Liver (tissue), 9 donors: Measurements from ENCODE around the gene NUP214. TPM values are rescaled to one million over a fixed set of nuclear protein-coding genes. Genes with fewer than 3 reads are reported as not detected.

Source experiments
- DNase-seq: peaks from one replicate; pipeline ENCODE4 v3.0.0-alpha.2; 2017; ENCODE audit warnings: low spot score
- H3K27ac ChIP-seq, 2 donors: one replicate each; pipeline ENCODE4 v1.7.0; 2013; ENCODE audit warnings: inconsistent platforms in 2 of 2, low read length in 2 of 2, control low read depth in 1 of 2, low read depth in 1 of 2, mild to moderate bottlenecking in 1 of 2
- H3K27me3 ChIP-seq, 4 donors: one replicate each; pipeline versions ENCODE4 v1.6.1 to v1.7.0; 2013; ENCODE audit warnings: low read length in 3 of 4, inconsistent platforms in 1 of 4, mild to moderate bottlenecking in 1 of 4, moderate library complexity in 1 of 4; ENCODE audit not compliant: control insufficient read depth in 4 of 4, insufficient read depth in 4 of 4
- H3K36me3 ChIP-seq, 4 donors: one replicate each; pipeline versions ENCODE4 v1.6.1 to v1.7.0; 2013; ENCODE audit warnings: low read length in 3 of 4, mild to moderate bottlenecking in 3 of 4, low read depth in 1 of 4, moderate library complexity in 1 of 4; ENCODE audit not compliant: control insufficient read depth in 4 of 4, insufficient read depth in 3 of 4
- H3K4me1 ChIP-seq, 4 donors: one replicate each; pipeline versions ENCODE4 v1.6.1 to v1.7.0; 2013; ENCODE audit warnings: low read length in 3 of 4, mild to moderate bottlenecking in 3 of 4, moderate library complexity in 1 of 4; ENCODE audit not compliant: control insufficient read depth in 4 of 4, insufficient read depth in 4 of 4
- H3K4me3 ChIP-seq, 3 donors: one replicate each; pipeline versions ENCODE4 v1.6.1 to v1.7.0; 2013; ENCODE audit warnings: low read length in 3 of 3, control low read depth in 1 of 3, low read depth in 1 of 3, mild to moderate bottlenecking in 1 of 3
- H3K9ac ChIP-seq, 2 donors: one replicate each; pipeline ENCODE4 v1.7.0; 2013; ENCODE audit warnings: low read length in 2 of 2, mild to moderate bottlenecking in 2 of 2, moderate library complexity in 2 of 2, control low read depth in 1 of 2, low read depth in 1 of 2
- H3K9me3 ChIP-seq, 4 donors: one replicate each; pipeline versions ENCODE4 v1.6.1 to v1.7.0; 2013; ENCODE audit warnings: low read length in 3 of 4; ENCODE audit not compliant: control insufficient read depth in 4 of 4
- ATF3 ChIP-seq: IDR thresholded peaks from 2 replicates; pipeline ENCODE4 v1.6.1; 2016; ENCODE audit warnings: antibody characterized with exemption
- EGR1 ChIP-seq, 2 donors: IDR thresholded peaks; 2 replicates each; pipeline ENCODE4 v1.6.1; 2016 to 2018; ENCODE audit warnings: antibody characterized with exemption in 2 of 2, low read depth in 2 of 2
- FOXA1 ChIP-seq: IDR thresholded peaks from 2 replicates; pipeline ENCODE4 v1.6.1; 2016; ENCODE audit warnings: antibody characterized with exemption
- FOXA2 ChIP-seq: IDR thresholded peaks from 2 replicates; pipeline ENCODE4 v1.6.1; 2016; ENCODE audit warnings: antibody characterized with exemption
- GABPA ChIP-seq, 2 donors: IDR thresholded peaks in 1 of 2; conservative IDR thresholded peaks in 1 of 2; 2 replicates each; pipeline ENCODE4 v1.6.1; 2016; ENCODE audit warnings: antibody characterized with exemption in 2 of 2, mild to moderate bottlenecking in 1 of 2, moderate library complexity in 1 of 2
- HNF4A ChIP-seq, 2 donors: conservative IDR thresholded peaks; 2 replicates each; pipeline ENCODE4 v1.6.1; 2016; ENCODE audit warnings: antibody characterized with exemption in 2 of 2, mild to moderate bottlenecking in 2 of 2
- HNF4G ChIP-seq: IDR thresholded peaks from 2 replicates; pipeline ENCODE4 v1.6.1; 2016; ENCODE audit warnings: antibody characterized with exemption
- JUND ChIP-seq, 2 donors: IDR thresholded peaks; 2 replicates each; pipeline ENCODE4 v1.6.1; 2016; ENCODE audit warnings: antibody characterized with exemption in 2 of 2
- NR2F2 ChIP-seq: IDR thresholded peaks from 2 replicates; pipeline ENCODE4 v1.6.1; 2016; ENCODE audit warnings: antibody characterized with exemption
- RAD21 ChIP-seq, 2 donors: IDR thresholded peaks; 2 replicates each; pipeline ENCODE4 v1.6.1; 2016; ENCODE audit warnings: antibody characterized with exemption in 2 of 2, mild to moderate bottlenecking in 2 of 2
- REST ChIP-seq: IDR thresholded peaks from 2 replicates; pipeline ENCODE4 v1.6.1; 2016; ENCODE audit warnings: antibody characterized with exemption, mild to moderate bottlenecking
- RXRA ChIP-seq, 2 donors: IDR thresholded peaks; 2 replicates each; pipeline ENCODE4 v1.6.1; 2017 to 2018; ENCODE audit warnings: antibody characterized with exemption in 2 of 2, mild to moderate bottlenecking in 1 of 2
- SP1 ChIP-seq: IDR thresholded peaks from 2 replicates; pipeline ENCODE4 v1.6.1; 2018; ENCODE audit warnings: antibody characterized with exemption, mild to moderate bottlenecking
- TAF1 ChIP-seq: conservative IDR thresholded peaks from 2 replicates; pipeline ENCODE4 v1.6.1; 2016; ENCODE audit warnings: antibody characterized with exemption, mild to moderate bottlenecking
- YY1 ChIP-seq: IDR thresholded peaks from 2 replicates; pipeline ENCODE4 v1.6.1; 2016; ENCODE audit warnings: antibody characterized with exemption, mild to moderate bottlenecking
- WGBS: extraction: QIAGEN DNeasy Blood & Tissue Kit; methylation state at CpG from one replicate; pipeline ENCODE4 v1.1.7; 2013; 5-methylcytosine and 5-hydroxymethylcytosine counted together
- polyA plus RNA-seq, 2 donors: library from polyadenylated mRNA; stranded (reverse) in 1 of 2; unstranded in 1 of 2; fragments of 200-250 nt in 1 of 2; fragments of >200 nt in 1 of 2; fragmentation: Nextera tagmentation in 1 of 2; extraction: Ambion mirVana in 1 of 2; gene quantifications; one replicate each; pipeline versions ENCODE4 v1.2.1 to v1.2.3, GENCODE V29; 2013 to 2015
- total RNA-seq, 2 donors: library from RNA; depleted of rRNA; stranded (reverse); fragments of >200 nt; gene quantifications; one replicate each; pipeline ENCODE4 v1.2.3, GENCODE V29; 2014
- TF ChIP-seq, protein P1 (sequence below): fragments of 150-350 bp; IDR thresholded peaks from 2 replicates; pipeline ENCODE4 v1.5.1; 2017; ENCODE audit warnings: improper control_type of control experiment, low read depth, low read length; ENCODE audit not compliant: missing input control
- TF ChIP-seq, protein P2 (sequence below): IDR thresholded peaks from 2 replicates; pipeline ENCODE4 v1.6.1; 2016; ENCODE audit warnings: antibody characterized with exemption
- donor health status: healthy.
- donor health status: healthy.
- donor health status: healthy.
- donor health status: healthy.
- donor health status: healthy.

NUP214 gene
- total and polyA plus RNA-seq, 4 donors = 8.8 to 19.5 (median 16.5) TPM

GRCh38 chr9:131217331-131218031 is 92.1 kb downstream of the NUP214 start:
- TF ChIP-seq RAD21 (IDR thresholded peaks at IDR 0.05) (no peak), SP1 (no peak), RXRA (IDR thresholded peaks at IDR 0.05) (no peak), GABPA (IDR thresholded peaks at IDR 0.05 in 1 of 2, conservative IDR thresholded peaks at IDR 0.05 in 1 of 2) (no peak), HNF4G (no peak), EGR1 (IDR thresholded peaks at IDR 0.05; ENCODE audit: low read depth in 2 of 2) (no peak), FOXA1 (no peak), JUND (IDR thresholded peaks at IDR 0.05) (no peak), TAF1 (no peak)
- TF ChIP-seq, protein P1, sequence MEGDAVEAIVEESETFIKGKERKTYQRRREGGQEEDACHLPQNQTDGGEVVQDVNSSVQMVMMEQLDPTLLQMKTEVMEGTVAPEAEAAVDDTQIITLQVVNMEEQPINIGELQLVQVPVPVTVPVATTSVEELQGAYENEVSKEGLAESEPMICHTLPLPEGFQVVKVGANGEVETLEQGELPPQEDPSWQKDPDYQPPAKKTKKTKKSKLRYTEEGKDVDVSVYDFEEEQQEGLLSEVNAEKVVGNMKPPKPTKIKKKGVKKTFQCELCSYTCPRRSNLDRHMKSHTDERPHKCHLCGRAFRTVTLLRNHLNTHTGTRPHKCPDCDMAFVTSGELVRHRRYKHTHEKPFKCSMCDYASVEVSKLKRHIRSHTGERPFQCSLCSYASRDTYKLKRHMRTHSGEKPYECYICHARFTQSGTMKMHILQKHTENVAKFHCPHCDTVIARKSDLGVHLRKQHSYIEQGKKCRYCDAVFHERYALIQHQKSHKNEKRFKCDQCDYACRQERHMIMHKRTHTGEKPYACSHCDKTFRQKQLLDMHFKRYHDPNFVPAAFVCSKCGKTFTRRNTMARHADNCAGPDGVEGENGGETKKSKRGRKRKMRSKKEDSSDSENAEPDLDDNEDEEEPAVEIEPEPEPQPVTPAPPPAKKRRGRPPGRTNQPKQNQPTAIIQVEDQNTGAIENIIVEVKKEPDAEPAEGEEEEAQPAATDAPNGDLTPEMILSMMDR = no peak
- TF ChIP-seq, protein P2, sequence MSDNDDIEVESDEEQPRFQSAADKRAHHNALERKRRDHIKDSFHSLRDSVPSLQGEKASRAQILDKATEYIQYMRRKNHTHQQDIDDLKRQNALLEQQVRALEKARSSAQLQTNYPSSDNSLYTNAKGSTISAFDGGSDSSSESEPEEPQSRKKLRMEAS = no peak
- no peak for DNase-seq
- Histone ChIP-seq H3K27me3 (no peaks in the 10 kb centered on the region), H3K9ac (no peak overlapping the region), H3K36me3 (peaks cover 2 to 24% (median 15%) of the 10 kb centered on the region in 4 donors), H3K9me3 (no peaks in the 10 kb centered on the region), H3K27ac (no peak overlapping the region), H3K4me1 (no peaks in the 10 kb centered on the region), H3K4me3 (no peak overlapping the region)
- 84% methylated on average over 6 of the region's 6 CpGs for WGBS

- no peaks in the 10 kb centered on the region for H3K9me3 ChIP-seq
- TF ChIP-seq HNF4A (conservative IDR thresholded peaks at IDR 0.05) (no peak), TAF1 (no peak), HNF4G (no peak), FOXA1 (no peak), FOXA2 (no peak), NR2F2 (no peak), ATF3 (no peak), REST (no peak), YY1 (no peak)
- TF ChIP-seq, protein P2 = no peak
- peaks cover 2 to 27% (median 15%) of the 10 kb centered on the region in 4 donors for H3K36me3 ChIP-seq
- no peak overlapping the region for H3K27ac ChIP-seq
- no peak for DNase-seq
- H3K4me3 ChIP-seq = no peak overlapping the region
- H3K4me1 ChIP-seq = no peaks in the 10 kb centered on the region
- H3K27me3 ChIP-seq = no peaks in the 10 kb centered on the region
- 84% methylated on average over 5 of the region's 5 CpGs for WGBS
- no peak overlapping the region for H3K9ac ChIP-seq
Measured at GRCh38 chr9:131218370-131218769, 93.0 kb downstream of the NUP214 start.
